ENCODE data around the gene PLEKHA3. TPM values are rescaled to one million over a fixed set of nuclear protein-coding genes. Genes with fewer than 3 reads are reported as not detected.

PLEKHA3 gene
- total RNA-seq, 1 donor from 2014 or later = 39.9 TPM

DNA sequence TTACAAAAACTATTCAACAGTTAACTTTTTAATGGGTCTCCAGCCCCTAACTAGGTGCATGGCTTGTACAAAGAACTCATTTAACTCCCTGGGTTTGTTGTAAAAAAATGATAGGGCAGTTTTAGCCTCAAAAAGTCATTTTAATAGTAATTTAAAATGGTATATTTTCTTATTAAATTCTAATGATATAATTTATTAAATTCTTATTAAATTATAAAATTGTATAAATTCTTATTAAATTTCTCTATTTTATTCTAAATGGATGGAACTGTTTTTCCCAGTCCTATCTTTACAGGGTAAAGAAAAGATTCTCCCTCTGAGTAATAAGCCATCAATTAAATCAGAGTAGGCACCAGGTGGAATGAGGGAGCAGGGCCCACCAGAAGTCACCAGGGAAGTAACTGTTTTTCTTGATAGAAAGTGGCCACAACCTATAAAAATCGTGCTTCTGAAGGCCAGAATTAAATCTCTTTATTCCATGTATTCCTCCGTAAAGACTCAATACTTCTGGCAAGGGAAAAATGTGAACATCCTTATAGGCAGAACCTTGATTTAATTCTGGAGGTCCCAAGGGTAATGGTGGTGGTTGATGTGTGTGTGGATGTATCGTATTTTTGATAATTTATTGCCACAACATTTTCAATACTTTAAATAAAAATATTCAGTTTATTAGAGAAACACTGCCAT, 2.7 kb upstream of the PLEKHA3 start:
- DNase-seq (no peak), ATAC-seq (no peak)
- intact Hi-C loops (cut with micrococcal nuclease) = no loop called here

DNA sequence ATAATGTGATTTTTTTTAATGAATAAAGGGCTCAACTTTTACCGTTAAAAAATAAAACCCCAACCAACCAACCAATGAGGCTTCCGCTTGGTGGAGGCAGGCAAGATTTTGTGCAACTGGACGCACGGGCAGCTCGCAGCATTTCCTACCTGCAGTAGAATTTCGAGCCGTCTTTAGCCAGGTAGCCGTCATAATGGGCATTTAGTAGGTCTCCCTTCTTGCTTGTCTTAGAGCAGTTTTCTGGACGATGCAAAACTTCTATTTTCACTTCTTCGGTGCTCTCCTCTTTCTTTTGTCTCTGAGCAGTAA, 2.2 kb upstream of the PLEKHA3 start:
- intact Hi-C loops (cut with micrococcal nuclease) = no loop called here
- DNase-seq = no peak
- ATAC-seq = no peak

DNA sequence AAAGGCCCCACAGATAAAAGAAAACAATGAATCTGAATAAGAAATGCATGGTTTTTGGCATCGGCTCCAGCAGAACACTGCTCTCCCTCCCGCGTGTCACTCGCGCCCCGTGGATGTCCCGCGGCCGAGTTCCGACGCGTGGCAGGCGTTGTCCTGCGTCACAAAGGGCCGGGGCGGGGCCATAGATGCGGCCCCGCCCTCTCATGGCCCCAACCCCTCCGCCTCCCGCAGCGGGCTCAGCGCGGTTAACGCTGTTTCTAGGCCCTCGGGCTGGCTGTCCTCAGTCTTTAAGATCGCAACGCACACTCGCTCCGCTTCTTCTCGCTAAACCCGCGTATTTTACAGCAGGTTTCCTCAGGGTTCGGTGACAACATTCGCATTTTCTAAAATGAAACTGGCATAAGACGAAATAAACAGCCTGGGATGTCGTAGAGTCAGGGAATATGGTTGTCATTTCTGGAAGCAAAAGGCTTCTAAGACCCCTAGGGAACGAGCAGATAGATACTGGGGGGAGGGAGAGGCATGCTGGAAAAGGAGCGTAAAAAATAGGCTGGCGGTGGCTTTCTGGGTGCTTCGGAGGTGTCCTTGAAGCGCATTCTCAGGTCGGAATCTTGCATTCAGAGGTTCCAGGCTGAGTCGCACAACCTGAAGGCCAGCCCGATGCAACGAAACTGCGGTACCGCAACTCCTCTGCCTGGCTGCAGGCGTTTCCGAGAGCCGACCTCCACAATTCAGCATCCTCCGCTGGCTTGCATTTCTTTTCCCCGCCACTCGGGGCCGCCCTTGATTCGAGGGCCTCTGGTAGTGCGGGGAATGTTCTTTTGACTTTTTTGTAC, 1.6 kb upstream of the PLEKHA3 start, which contains the start of gene FKBP7:
Gene FKBP7, minus strand, starts transcription at position 162 of the 836 bp plus-strand sequence. Its CDS starts 101 bp downstream, at position 61.
- ATAC-seq = peak; percentile 84
- intact Hi-C loops (cut with micrococcal nuclease) = no loop called here
- DNase-seq = peak; percentile 94

DNA sequence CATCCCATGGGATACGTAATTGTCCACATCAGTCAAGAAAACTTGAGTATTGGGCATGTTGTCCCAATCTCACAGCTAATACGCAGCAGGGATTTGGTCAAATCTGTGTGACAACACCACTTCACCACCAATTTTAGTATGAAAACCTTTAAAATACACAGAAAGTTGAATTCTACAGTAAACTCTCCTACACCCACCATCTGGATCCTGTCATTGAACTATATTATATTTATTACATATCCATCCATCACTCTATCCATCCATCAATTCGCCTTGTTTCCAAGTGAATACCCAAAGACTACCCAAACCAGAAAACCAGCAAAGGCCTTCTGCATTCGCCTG, 1.0 kb upstream of the PLEKHA3 start:
- intact Hi-C loops (cut with micrococcal nuclease) = no loop called here

DNA sequence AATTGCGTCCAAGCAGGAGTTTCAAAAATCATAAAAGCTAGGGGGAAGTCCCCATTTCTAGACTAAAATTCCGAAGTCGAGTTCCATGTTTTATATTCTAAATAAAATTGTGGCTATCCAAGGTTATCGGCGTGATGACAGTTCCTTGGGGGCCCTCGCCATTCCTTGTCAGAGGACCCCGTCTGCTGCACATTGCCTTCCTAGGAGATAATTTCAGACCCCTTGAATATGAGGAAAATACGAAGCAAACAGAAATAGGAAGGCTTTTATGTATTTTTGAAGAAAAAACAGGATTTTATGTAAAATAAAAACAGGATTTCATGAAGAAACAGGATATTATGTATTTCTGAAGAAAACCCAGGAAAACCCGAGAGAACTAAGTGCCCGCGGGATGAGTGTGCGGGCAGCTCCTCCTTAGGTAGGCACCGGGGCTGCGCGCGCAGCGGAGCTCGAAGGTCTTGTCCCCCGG, 465 bp upstream of the PLEKHA3 start:
- DNase-seq = peak; percentile 29
- intact Hi-C loops (cut with micrococcal nuclease) = no loop called here

More for the DNA sequence above, 1.0 kb upstream of the PLEKHA3 start:
- no peak for DNase-seq
- no peak for ATAC-seq

DNA sequence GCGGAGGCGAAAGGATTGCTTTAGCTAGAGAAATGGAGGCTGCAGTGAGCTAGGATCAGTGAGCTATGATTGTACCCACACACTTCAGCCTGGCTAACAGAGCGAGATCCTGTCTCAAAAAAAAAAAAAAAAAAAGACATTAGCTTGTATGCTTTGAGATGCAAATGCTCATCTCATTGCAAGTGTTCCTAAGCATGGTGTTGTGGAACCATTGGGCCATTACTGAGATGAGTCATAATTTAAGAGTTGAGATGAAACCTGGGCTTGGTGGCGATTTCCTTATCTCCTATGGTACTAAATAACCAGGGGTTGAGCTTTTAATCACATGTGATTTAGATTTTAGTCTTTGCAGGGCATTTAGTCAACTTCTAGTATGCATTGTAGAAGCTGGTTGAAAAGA, 2.2 kb downstream of the PLEKHA3 start:
- intact Hi-C loops (cut with micrococcal nuclease) = no loop called here
- DNase-seq (no peak), ATAC-seq (no peak)

More for the DNA sequence above, 465 bp upstream of the PLEKHA3 start:
- no peak for ATAC-seq

DNA sequence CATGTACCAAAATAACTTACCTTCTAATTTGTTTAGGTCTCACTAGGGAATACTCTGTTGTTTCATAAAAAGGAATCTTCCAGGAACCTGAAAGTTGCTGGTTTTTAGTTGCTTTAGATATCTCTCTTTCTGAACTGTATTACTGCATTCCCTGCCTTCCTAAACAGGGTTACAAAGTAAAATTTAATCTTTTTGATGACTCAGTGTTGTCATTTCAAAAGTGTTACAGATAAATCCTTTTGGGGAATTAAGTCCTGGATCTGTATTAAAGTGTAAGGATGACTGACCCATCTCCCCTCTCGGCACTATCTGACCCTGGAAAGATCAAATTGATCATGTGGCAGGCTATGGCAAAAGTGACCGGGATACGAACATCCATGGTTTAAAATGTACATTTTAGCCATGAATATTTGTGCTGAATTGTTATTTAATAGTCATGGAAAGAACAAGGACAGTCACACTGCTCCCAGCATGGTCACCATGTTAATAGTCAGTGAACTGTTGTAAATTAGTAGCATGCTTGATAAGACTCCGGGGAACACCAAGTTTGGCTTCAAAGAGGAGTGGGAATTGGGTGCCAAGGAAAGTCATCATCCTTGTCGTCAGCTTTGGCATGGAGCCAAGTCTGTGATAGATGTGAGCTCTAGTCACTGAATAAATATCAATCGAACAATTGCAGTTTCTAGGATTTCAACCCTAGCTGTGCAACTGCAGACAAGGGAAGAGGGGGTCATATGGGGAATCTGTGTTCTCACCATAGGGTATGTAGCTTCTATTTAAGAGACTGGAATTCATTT, 4.2 kb downstream of the PLEKHA3 start:
- ATAC-seq = peak; percentile 4
- intact Hi-C loops (cut with micrococcal nuclease) = no loop called here
- no peak for DNase-seq

DNA sequence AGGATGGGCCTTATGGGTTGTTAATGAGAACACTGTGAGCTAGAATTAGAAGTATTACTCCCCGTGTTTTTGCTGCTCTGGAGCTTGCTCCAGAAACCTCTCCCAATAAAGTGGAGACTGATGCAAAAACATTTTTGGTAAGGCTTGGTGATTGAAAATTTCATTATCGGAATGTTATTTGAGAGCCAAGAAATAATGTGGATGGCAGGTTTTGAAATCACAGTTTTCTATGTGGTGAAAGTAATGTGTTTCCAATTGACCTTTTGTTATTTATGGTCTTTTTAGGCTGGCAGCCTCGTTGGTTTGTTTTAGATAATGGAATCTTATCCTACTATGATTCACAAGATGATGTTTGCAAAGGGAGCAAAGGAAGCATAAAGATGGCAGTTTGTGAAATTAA, 5.1 kb downstream of the PLEKHA3 start:
- intact Hi-C loops (cut with micrococcal nuclease) = no loop called here
- ATAC-seq (no peak), DNase-seq (no peak)

DNA sequence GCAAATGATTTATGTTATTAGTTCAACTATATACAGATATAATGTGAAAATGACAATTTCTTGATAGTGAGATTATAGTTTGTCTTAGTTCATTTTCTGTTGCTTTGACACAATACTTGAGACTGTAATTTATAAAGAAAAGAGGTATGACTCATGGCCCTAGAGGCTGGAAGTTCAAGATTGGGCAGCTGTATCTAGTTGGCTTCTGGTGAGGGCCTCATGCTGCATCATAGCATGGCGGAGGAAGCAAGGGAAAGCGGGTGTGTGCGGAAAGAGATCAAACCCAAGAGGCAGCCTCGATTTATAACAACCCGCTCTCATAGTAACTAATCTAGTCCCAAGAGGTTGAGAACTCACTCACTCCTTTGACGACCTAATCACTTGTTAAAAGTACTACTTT, 11.4 kb downstream of the PLEKHA3 start:
- ATAC-seq (no peak), DNase-seq (no peak)
- intact Hi-C loops (cut with micrococcal nuclease) = no loop called here

DNA sequence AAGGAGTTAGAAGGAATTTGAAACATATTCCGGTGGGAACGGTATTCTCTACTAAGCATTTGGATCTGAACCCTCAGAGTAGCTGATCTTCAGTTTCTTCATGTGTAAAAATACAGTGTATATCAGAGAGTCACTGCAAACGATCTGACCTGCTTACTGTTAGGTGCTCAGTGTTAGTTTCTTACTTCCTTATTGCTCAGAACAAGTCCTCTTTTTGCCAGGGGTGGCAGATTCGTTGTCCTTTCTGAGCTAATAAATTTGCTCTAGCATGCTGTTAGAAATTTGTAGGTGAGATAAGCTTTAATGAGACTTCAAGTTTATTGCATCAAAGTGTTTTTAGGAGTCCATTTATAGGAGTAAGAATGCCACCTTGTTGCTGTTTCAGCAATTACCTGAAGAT, 15.8 kb downstream of the PLEKHA3 start:
- ATAC-seq = no peak
- intact Hi-C loops (cut with micrococcal nuclease) = no loop called here
- DNase-seq = no peak

DNA sequence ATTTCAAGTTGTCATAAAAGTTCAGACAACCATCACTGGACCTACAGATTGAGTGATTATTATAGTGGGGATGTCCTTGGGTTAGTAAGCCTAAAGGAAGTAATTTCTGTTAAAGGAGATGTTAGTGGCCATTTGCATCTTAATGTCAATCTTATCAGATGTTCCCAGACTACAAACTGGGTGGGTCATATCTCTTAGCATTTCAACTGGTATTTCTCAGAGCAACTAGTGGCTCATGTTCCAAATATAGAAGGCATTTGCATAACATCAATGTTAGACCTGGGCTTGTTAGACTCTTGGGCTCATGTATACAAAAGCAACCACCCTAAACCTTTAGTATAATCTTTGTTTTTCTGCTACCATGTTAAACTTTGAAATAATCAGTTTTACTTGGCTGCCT, 17.9 kb downstream of the PLEKHA3 start:
- DNase-seq = no peak
- intact Hi-C loops (cut with micrococcal nuclease) = no loop called here
- peak; percentile 56 for ATAC-seq

DNA sequence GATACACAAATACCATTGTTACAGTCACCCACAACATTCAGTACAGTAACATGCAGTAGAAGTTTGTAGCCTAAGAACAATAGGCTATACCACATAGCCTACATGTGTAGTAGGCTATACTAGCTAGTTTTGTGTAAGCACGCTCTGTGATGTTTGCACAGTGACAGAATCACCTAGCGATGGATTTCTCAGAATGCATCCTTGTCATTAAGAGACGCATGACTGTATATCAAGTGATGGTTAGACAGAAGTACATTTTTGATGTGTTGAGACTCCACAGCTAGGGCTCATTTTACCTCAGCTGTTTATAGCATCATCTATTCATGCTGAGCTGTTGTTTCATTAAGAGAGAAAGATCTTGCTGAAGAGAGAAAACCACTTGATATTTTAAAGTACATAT, 19.4 kb downstream of the PLEKHA3 start:
- intact Hi-C loops (cut with micrococcal nuclease) = no loop called here
- no peak for ATAC-seq
- no peak for DNase-seq

DNA sequence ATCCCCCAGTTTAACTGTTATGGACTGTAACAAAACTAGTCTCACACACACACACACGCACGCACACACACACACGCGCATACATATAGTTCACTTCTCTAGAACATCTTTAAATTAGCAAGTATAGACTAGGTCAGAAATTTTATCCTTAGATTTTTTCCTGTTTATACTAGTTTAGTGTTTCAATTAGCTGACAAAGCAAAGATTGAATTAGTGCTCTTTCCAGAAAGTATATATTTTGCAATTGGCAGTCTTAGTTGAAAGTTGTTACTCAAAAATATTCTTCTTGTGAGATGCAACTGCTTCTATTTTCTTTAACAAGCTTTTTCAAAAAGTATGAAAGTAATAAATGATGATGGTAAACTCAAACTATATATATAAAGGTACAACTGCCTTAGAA, 22.5 kb downstream of the PLEKHA3 start:
- intact Hi-C loops (cut with micrococcal nuclease) = no loop called here
- ATAC-seq = no peak
- no peak for DNase-seq

DNA sequence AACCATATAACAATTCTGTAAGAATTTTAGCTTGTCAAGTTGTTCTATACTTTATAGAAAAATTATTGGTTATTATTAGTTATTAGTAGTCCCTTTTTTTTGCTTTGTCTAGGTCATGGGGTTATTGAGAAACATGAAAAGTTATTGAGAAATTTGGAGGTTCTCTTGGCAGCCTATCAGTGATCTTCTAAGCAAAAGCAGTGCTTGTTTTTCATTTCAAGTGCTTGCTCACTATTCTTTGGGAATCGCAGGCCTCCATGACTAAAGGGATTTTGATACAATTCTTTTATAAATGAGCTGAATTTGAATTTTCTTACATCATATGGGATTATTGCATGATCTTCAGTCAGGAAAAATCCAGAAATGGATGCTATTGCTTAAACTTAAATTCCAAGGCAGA, 25.8 kb downstream of the PLEKHA3 start:
- intact Hi-C loops (cut with micrococcal nuclease) = no loop called here

DNA sequence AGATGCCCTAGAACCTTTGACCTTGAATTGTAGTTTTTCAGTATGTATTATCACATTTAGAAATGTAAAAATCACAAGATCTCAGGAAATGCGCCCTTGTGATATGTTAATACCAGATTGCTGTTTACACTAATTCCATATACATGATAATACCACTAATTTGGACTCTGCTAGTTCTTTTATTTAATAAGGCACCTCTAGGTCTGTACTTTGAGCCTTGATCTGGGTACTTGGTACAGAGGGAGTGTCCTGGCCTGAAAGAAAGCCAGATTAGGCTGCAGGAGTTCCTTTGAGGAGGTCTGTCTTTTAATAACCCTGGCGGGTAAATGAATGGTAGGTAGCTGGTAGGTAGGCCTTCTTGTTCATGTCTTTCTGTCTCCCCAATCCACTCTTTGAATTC, 26.3 kb downstream of the PLEKHA3 start:
- ATAC-seq = peak; percentile 39

More for the DNA sequence above, 25.8 kb downstream of the PLEKHA3 start:
- DNase-seq = no peak
- no peak for ATAC-seq

DNA sequence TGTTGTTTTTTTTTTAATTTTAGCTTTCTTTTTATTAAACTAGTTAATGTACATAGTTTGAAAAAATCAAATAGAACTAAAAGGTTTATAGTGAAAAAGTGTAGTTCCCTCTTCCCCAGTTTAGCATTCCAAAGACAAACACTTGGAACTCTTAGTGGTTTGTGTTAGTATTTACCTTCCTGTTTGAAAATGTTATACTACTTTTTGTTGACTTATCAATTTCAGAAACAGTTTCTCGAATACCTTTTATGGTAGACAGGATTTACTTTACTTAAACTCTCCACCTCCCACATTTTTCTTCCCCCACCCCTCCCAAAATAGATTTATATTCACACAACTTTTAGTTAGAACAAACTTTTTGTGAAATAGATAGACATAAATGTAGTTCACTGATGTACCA, 26.7 kb downstream of the PLEKHA3 start:
- ATAC-seq (no peak), DNase-seq (no peak)
- intact Hi-C loops (cut with micrococcal nuclease) = no loop called here

More for the DNA sequence above, 26.3 kb downstream of the PLEKHA3 start:
- intact Hi-C loops (cut with micrococcal nuclease) = no loop called here
- no peak for DNase-seq

DNA sequence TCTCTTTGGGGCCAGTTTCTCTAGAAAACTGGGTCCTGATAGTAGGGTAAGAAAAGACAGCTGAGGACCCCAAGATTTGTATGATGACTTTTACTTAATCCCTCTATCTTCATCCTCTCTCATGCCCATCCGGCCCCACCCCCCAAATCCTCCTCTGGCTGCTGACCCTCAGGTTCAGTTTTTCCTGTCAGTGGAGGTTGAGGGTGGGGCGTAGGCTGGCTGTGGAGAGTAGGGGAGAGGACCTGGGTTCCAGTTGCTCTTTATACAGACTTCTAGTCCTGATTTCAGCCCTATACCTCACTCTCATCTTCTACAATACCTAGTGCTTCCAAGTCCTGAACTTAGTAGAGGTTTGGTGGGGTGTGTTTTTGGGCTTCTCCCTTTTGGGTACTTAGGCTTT, 28.4 kb downstream of the PLEKHA3 start:
- DNase-seq = no peak
- intact Hi-C loops (cut with micrococcal nuclease) = no loop called here
- no peak for ATAC-seq

DNA sequence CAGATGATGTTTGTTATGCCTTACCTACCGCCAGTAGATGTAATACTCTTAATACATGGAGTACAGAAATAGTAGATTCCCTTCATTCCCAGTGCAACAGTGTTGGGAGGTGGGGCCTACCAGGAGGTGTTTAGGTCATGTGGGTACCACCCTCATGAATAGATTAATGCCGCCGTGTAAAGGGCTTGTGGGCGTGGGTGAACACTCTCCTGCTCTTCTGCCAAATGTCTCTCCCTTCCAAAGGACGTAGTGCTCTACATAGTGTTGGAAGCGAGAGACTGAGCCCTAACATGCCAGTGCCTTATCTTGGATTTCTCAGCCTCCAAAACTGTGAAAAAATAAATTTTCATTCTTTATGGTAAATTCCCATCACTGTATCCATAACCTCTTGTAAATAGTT, 30.1 kb downstream of the PLEKHA3 start:
- intact Hi-C loops (cut with micrococcal nuclease) = no loop called here
- ATAC-seq = peak; percentile 75
- no peak for DNase-seq

DNA sequence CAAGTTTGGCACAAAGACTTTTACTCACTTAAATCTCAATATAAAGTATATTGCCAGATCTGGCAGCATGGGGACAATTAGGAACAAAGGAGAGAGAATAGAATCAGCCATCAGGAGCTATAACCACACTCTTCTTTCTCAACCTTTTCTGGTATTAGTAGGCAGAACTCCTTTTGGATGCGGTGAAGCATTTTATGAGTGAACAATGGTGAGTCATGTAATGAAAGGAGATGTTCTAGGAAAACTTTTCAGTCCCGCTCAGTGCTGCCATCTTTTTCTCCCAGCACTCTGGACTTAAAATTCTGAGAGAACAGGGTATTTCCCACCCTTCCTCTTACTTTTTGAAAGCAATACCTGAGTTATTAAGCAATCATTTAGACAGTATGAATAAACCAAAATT, 32.2 kb downstream of the PLEKHA3 start:
- intact Hi-C loops (cut with micrococcal nuclease) = no loop called here
- DNase-seq (no peak), ATAC-seq (no peak)

DNA sequence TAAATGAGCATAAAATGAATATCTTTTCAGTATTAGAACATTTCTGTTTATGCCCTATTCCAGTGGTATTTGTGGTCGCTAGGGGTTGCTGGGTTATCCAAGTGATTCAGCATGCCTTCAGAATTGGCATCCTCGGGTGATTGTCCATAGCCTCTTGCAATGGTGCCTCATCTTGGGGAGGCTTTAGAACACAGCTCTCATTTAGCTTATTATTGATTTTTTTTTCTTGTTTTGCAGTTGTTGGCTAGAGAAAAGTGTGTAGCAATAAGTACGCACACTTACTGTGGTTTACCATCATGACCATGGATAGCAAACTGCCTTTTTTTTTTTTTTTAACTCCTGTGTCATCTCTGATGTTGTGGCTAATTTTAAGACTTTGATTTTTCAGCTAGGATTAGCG, 33.6 kb downstream of the PLEKHA3 start:
- DNase-seq = no peak
- no peak for ATAC-seq
- intact Hi-C loops (cut with micrococcal nuclease) = no loop called here

Measured in left ventricle myocardium superior (tissue), 1 donor.